Stimulated activated naive CD4-positive, alpha-beta T cell treated with Interleukin-2 at 50 U/mL for 16 hours (primary cell): ENCODE data around the gene ORM1.

Experiments used
- DNase-seq: peaks from one replicate; lab custom pipeline; 2025; lab: John Stamatoyannopoulos, UW

The ORM1 gene

DNA sequence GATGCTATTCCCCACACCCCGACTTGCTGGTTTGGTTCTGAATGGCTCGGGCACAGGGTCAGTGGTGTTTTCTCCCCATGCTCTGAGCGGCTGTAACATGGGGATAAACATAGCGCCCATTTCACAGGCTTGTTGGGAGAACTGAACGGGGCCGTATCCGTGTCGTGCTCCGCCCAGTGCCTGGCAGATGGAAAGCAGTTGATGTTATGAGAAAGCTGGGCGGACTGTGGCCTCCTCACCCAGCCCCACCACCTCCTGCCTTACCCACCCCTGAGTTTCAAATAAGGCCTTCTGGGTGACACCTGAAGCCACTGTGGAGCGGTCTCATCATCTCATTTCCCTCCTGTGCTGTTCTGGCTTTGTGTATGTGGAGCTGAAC, 21.3 kb downstream of the ORM1 start:
- no peak for DNase-seq

DNA sequence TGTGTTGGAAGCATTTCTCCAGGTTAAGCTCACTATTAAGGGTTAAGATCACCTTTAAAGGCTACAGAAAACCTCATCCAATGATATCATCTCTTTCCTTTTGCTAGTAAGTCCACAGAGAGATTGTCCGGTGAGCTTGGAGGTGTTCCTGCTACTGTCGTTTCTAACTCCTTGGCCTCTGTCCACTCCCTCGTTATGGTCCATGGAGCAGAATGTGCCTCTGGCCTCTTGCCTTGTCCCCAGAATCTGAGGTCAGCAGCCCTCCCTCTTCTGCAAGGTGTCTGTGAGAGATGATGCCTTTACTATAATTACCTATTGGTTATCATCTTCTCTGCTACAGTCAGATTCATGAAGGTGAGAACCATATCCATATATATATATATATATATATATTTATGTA, 21.8 kb downstream of the ORM1 start:
- no peak for DNase-seq

DNA sequence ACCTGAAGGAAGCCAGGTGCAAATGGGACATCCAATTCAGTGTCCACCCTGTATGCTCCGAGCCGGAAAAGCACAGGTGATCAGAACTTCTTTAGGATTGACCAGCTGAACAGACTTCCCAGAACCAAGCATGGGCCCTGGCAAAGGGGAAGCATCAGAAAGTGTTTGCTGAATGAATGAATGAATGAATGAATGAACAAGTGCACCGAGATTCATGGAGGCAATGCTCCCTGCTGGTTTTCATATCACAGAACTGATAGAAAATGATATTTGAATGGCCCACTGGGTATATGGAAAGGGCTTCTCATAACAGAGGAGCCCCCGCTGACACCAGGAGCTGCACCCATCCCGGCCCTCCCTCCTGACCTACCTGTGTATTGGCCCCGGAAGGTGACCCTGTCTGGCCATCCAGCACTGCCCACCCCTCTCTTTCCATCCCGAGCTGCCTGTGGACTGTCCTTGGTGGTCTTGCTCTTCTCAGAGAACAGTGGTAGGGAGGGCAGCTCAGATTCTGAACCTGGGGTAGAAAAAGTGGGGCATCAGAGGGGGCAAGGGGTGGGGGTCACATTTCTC, 22.7 kb downstream of the ORM1 start:
- DNase-seq: no peak

DNA sequence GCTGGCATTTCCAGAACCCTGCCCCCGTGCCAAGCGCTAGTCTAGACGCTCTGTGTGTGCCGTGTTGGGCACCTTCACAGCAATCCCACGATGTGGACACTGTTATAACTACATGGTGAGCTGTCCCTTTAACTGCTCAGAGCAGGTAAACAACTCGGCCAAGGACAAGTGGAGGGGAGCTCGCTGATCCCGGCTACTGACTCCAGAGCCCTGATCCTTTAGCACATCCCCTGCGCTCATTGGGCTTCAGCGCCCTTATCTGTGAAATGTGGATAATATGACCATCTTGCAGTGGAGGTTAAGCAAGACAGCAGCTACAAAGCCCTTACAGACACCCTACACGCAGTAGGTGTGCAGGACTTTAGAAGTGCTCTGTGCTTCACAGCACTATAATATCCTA, 23.2 kb downstream of the ORM1 start:
- no peak for DNase-seq

DNA sequence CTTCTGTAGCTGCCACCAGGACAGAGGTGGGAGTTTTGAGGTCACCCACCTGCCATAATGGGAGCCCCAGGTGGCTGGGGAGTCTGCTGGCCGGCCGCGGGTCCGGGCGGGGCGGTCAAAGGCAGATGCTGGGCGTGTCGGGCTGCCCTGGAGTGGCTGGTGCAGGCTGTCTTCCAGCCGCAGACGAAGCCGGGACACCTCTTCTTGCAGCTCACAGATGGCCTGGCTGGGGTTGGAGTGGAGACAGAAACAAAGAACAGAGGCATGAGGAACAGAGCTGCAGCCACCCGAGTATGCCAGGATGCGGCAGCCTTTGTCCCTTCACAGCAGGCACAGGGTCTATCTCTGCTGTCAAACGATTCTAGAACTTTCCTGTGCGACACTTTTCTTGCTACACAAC, 24.8 kb downstream of the ORM1 start:
- no peak for DNase-seq

DNA sequence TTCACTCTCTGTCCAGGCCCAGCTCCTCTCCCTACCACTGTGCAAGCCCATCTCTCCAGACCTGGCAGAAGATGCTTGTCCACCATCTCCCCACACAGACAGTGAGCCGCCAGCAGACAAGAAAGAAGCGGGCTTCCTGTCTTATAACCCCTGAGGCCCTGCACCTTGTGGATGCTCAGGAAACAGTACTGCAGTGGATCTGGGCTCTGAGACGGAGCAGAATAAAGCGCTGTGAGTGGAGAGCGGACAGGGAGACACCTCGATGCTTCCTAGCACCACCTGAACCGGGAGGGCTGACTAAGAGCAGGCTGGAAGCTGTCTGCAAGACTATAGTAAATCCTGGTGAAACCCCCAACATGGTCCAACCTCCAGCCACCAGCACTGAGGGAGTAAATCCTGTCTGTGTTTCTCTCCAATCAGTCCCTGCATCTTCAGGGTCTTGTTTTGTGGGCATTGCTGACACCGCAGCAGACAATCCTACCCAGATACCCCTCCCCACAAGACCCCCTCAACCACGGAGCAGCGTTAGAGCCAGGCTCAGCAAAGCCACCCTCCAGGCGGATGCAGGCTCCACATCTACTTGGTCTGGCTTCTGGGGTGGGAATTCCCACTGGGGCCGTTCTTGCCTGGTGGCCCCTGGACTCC, 25.5 kb downstream of the ORM1 start:
- no peak for DNase-seq

DNA sequence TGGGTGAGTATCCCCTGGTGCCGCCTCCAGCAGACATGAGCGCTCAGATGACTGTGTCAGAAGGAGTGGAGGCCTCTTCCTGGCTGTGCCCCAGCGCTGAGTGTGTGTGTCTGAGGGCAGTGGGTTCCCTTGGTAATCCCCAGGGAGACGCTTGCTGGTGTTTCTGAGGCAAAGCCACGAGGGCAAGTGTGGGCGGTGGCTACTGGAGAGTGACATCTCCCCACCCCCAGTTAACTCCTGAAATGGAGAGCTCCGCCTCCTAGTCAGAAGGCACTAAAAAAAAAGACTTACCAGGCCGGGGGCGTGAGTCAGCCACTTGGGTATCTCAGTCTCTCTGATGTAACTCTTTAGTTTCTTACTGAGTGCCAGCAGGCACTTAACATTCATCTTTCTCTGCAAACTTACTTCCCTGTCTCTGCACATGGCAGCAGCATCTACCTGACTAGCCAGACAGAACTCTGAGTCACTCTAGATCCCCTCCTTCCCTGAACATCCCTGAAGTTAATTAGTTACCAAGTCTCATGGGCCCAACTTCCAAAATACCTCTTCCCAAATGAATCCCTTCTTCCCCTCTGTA, 26.1 kb downstream of the ORM1 start:
- DNase-seq: peak; percentile 90

DNA sequence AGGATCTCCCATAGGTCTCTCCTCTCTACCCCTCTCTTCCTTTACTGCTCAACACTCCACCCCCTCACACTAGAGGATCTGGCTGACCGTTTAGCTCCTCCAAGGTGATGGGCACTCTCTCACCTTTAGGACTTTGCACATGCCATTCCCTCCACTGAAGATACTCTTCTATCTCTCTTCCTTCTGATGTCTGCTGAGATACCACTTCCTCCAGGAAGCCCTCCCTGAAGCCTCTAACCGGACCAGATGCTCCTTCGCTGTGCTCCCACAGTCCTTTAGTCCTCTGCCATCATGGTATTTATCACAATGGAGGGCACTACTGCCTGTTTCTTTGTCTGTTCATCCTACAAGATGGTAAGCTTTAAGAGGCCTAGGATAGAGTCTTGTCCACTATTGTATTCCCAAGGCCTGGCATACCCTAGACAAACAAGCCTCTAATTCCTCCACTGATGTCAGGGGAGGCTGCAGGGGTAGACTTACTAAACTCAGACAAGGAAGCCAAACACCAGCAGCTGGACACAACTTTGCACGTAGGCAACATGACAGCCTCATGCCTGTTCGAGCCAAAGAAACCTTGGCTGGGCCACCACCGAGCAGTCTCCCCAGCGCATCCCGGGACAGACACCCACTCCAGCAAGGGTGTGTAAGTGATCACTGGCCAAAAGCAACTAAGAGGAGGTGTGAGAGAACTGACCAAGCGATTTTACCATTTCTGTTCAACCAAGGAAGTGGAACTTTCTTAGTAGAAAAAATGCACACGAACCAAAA, 27.0 kb downstream of the ORM1 start:
- no peak for DNase-seq

DNA sequence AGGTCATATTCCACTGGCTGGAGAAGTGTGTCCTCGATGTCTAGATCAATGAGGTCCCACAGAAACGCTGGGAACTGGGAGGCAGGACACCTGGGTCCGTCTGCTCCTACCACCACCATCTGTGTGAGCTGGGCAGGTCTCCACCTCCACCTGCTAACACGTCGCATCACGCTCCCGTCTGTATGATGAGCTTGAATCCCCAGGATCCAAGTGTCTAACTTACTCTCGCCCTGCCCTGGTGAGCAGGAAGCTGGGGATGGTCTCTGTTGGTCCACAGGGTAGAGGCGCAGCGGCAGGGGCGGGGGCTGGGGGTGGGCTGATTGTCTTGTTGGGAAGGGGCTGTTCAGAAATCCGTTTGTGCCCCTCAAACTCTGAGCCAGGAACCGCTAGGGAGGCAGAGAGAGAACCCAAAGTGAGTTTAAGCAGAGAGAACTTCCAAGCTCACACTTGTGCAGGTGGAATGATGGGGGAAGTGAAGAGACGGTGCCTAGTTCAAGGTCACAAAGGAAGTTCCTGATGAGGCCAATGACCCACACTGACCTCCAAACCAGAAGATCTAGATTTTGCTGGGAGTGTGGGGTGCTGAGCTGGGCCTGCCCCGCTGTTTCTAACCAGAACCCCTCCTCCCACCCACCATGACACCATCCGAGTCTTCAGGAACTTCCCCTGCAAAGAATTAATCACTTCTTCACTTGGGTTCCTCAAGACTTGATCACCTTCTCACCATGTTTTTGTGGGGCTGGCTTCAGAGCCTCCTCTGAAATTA, 27.9 kb downstream of the ORM1 start:
- DNase-seq: peak; percentile 9

DNA sequence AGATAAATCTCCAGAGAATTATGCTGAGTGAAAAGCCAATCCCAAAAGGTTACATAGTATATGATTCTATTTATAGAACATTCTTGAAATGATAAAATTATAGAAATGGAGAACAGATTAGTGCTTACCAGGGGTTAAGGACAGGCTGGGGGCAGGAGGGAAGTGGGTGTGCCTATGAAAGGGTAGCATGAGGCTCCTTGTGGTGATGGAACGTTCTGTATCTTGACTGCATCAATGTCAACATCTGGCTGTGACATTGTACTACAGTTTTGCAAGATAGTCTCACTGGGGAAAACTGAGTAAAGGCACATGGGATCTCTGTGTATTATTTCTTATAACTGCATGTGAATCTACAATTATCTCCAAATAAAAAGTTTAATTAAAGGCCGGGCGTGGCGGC, 29.0 kb downstream of the ORM1 start:
- DNase-seq: no peak

DNA sequence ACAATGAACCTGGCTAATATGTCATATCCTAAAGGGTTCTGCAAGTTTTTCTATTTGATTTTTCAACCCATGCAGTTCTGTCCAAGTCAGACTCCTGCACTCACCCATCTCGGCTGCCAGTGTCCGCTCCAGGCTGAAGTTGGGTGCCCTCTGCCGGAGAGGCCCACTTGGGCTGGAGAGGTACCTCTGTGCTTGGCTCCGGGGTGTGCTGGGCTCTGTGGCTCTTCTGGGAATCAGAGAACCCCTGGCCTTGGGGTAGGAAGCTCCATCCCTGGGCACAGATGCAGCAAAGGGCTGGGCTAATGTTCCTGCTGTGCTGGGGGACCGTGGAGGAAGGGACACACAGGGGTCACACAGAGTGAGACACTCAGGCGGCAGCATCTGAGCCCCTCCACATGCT, 32.9 kb downstream of the ORM1 start:
- no peak for DNase-seq

DNA sequence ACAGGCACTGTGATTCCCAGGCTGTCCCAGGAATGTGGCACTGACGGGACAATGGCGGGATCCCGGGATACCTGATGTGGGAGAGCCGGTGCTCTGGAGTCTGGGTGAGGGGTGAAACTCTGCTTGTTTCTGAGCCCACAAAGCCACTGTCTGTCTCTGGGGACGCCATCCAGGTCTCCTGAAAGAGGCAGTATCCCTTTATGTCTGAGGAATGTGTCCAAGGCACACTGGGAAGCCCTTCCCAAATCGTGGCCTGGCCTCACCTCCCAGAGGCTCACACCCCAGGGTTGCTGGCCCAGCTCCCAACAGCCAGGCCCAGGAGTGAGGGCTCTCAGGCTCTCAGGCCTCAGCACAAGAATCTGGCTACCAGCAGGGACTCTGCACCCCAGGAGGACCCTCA, 33.9 kb downstream of the ORM1 start:
- DNase-seq: no peak

DNA sequence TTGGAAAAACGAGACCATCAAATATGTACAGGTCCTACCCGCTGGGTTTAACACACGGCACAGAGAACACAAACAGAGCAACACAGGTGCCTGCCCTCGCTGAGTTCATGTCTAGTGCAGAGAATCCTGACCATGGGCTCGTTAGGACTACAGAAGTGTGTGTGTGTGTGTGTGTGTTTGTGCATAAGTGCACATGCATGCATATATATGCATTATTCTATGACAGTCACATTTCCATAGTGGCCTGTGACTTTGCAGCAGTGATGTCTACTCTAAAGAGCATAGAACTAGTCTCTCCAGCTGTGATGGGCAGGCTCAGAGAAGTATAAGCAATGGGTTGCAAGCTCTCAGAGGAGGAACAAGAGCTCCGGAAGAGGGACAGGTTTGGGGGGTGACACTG, 34.5 kb downstream of the ORM1 start:
- no peak for DNase-seq

DNA sequence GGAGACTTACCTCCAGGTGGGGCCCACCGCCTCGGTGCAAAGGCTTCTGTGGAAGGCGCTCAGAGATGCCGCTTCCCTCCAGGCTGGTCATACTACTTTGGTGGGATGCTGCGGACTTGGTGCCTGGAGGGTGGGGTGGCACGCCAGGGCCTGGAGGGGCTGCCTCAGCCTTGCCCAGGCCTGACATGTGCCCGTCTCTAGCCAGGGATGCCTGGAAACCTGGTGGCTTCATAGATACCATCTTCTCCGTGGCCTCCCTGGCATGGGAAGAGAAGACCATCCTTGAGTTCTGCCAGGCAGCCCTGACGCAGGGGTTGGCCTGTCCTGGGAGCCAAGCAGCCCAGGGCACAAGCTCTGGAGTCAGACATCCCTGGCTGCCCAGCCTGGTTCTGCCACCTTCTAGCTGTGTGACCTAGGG, 35.0 kb downstream of the ORM1 start:
- no peak for DNase-seq

DNA sequence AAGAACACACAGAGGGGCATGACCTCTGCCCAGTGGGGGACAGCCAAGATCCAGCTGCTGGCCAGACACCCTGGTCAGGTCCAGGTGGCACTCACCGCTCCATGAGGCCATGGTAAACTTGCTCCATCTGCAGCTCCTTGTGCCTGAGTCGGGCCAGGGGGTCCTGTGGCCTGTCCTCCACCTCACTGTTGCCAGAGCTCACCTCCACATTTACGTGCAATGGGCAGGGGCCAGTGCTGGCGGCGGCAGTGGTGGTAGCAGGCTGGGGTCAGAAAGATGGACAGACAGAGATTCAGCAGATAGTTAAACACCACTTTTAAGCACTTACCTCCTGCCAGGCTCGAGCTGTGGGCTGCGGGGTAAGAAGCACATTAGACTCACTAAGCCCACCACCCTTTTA, 36.9 kb downstream of the ORM1 start:
- no peak for DNase-seq

DNA sequence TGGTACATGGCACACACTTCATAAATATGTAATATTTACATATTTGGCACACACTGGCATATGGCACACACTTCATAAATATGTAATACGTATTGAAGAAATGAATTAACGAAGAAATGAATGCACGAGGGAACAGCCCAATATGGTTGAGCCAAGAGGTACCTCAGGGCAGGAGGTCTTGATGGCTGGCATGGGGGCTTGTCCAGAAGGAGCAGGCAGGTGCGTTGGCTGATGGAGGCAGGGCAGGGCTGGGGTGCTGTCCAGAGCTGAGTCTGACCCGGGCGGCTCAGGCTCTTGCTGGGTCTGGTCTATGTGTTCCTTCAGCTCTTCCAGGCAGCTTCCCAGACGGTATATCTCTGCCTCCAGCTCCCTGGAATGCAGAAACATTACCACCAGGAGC, 38.6 kb downstream of the ORM1 start:
- no peak for DNase-seq

DNA sequence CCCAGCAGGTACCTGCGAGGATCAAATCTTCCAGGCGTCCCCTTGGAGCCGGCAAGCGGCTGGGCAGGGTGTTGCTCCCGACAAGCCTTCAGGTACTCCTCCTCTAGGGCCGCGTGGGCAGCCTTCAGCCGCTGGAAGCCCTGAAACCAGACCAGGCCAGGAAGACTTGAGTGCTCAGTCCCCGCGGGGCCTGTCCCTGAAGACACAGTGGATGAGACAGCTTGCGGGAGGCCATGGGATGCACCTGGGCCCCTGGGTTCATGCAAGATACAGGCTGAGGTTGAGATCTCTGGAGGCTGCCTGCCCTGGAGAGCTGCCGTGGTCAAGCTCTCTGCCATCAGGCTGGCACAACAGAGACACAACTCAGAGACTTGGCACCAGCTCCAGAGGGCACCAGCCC, 39.5 kb downstream of the ORM1 start:
- no peak for DNase-seq

DNA sequence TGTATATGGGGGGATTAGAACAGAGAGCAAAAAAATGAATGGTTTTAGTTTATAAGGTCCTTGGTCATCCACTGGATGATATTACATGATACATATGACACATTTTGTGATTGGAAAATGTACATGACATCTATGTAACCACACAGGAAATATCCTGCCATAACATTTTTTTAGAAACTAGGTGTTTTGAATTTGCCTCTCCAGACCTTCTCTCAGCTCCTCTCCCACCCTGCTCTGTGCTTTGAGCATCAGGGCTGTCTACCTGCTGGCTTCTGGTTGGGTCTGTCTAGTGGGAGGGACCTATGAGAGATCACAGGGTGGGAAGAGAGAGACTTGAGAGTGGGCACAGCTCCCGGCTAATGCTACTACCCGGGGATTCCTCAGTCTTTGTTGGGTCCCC, 40.5 kb downstream of the ORM1 start:
- no peak for DNase-seq

DNA sequence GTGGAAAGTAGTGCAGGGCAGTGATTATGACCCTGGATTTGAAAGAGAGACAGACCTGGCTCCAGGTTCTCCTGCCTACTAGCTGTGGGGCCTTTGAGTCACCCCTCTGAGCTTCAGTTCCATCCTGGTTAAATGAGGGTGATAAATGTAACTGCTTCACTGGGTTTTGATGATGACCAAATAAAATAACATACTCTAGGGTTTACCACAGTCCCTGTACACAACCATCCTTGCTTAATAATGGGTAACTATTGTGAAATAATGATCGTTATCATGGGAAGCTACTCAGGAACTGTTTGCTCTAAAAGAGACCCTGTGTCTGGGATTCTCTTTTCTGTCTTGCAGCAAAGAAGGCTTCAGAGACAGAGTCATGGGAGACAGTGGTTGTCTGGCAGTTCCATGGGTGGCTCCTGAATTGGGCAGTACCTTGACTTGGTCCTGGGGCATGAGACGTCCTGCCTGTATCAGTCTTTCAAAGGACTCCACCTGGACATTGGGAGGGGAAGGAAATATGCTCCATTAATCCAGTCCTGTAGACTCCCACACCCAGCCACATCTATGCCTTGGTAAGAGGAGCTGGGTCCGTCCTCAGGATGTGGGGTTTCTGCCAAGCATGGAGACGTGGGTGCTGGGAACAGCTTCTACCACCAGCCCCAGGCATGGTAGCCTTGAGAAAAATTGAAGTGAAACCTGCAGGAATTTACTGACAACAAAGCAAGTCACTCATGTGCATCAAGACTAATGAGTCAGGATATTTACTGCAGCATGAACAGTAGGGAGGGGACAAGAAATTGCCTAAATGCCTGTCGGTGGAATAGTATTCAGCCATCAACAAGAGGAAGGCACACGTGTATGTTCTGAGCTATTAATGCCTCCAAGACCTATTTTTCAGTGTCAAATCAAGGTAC, 41.5 kb downstream of the ORM1 start:
- no peak for DNase-seq

DNA sequence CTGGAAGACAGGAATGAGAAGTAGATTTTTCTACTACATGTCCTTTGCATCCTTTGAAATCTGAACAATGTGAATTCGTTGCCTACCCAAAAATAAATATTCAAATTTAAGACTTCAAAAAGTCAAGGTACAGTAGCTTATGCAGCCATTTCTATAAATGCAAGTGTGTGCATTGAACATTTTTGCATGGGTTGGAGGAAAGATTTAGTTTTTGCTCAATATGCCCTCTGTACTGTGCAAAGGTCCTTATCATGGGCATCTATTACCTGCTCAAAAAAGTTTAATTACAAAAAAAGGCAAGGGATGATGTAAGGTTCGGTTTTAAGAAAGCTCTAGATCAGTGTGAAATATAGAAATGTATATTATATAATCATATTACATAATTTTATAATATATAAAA, 42.3 kb downstream of the ORM1 start:
- no peak for DNase-seq

DNA sequence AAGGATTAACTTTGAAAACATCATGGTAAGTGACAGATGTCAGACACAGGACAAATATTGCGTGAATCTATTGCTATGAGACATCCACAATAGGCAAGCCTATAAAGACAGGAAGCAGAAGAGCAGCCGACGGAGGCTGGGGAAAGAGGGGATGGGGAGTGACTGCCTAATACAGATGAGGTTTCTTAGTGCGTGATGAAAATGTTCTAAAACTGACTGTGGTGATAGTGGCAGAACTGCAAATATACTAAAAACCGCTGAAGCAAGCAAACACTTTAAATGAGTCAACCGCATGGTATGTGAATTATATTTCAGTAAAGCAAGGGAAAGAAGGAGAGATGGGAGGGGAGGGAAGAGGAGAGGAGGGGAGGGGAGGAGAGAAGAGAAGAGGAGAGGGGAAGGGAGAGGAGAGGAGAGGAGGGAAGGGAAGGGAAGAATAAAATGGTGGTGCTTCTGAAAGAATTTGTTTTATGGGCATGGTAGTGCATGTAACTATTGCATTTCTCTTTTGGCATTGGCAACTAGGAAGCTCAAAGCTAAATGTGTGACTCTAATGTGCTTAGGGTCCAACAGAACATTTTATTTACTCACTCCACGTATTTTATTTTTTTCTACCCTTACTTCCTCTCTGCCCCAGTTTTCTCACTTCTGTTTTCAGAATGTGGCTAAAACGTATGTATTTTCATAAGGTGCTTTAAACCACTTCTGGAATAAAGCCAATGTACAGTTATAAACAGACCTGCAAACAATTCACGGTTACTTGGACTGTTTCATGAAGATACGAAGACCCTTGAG, 43.6 kb downstream of the ORM1 start:
- peak; percentile 13 for DNase-seq
